Activated B cell treated with CpG ODN at 0.5 μM for 24 hours (primary cell): ENCODE measurements around the gene COG7. TPM values are rescaled to one million over a fixed set of nuclear protein-coding genes. Genes with fewer than 3 reads are reported as not detected.
"Not testable (repeated sequence)": the region's sequence is repeated elsewhere in the genome, so short reads cannot be mapped to it uniquely, and the experiment has no call there.

Source experiments
- ATAC-seq: fragments of 200-7000 bp; cut with Tn5 transposase; one replicate; pipeline ENCODE4 v1.10.0; 2021; ENCODE audit warnings: low read depth, mild to moderate bottlenecking, moderate library complexity
- CTCF ChIA-PET: fragments of 350-600 bp; sonication (Branson Sonifier 250); formaldehyde crosslinking; loops from one replicate; lab custom pipeline; 2021; ENCODE audit warnings: antibody characterized with exemption; lab: Charles Lee
- POLR2A ChIA-PET: fragments of 350-600 bp; sonication (Branson Sonifier 250); formaldehyde crosslinking; loops from one replicate; lab custom pipeline; 2021; ENCODE audit warnings: antibody characterized with exemption; lab: Charles Lee
- DNase-seq: peaks from one replicate; pipeline ENCODE4 v3.0.0; 2022
- H3K27ac Mint-ChIP-seq: one replicate; pipeline ENCODE4 v1.8.0; 2020; ENCODE audit warnings: mixed read lengths
- H3K27me3 Mint-ChIP-seq: one replicate; pipeline ENCODE4 v1.8.0; 2021; ENCODE audit warnings: mixed read lengths
- H3K36me3 Mint-ChIP-seq: one replicate; pipeline ENCODE4 v1.8.0; 2021; ENCODE audit warnings: low read depth, mixed read lengths
- H3K4me1 Mint-ChIP-seq: one replicate; pipeline ENCODE4 v1.8.0; 2021; ENCODE audit warnings: mixed read lengths
- H3K4me3 Mint-ChIP-seq: one replicate; pipeline ENCODE4 v1.8.0; 2020; ENCODE audit warnings: mild to moderate bottlenecking, mixed read lengths
- H3K9me3 Mint-ChIP-seq: one replicate; pipeline ENCODE4 v1.8.0; 2020; ENCODE audit warnings: mixed read lengths
- intact Hi-C: fragments of 100-400 bp; cut with micrococcal nuclease; formaldehyde crosslinking; loops from one replicate; pipeline ENCODE4 v1.15.1; 2024
- total RNA-seq: library from RNA; stranded (reverse); gene quantifications from 2 replicates; pipeline ENCODE4 v1.2.3, GENCODE V29; 2022
- TF ChIP-seq, protein P1 (sequence below): fragments of 200-600 bp; IDR thresholded peaks from one replicate; pipeline ENCODE4 v1.8.0; 2022; ENCODE audit warnings: antibody characterized with exemption, mild to moderate bottlenecking

COG7 gene
- total RNA-seq, 1 donor from 2014 or later: 20.2 TPM

- no peaks in the 10 kb centered on the region for H3K4me1 Mint-ChIP-seq
- H3K36me3 Mint-ChIP-seq: no peaks in the 10 kb centered on the region
- POLR2A ChIA-PET: no interaction called here
- intact Hi-C loops: no loop called here
- H3K4me3 Mint-ChIP-seq: no peak overlapping the region
- ATAC-seq (no peak), DNase-seq (no peak)
- no peaks in the 10 kb centered on the region for H3K9me3 Mint-ChIP-seq
- H3K27ac Mint-ChIP-seq: no peak overlapping the region
- CTCF ChIA-PET: interaction anchor here (1.4 kb wide), 1 partner anchor 53 kb away, joined by 3 read pairs; no protein-coding TSS in a partner anchor
- H3K27me3 Mint-ChIP-seq: peaks cover 3% of the 10 kb centered on the region
- TF ChIP-seq, protein P1, sequence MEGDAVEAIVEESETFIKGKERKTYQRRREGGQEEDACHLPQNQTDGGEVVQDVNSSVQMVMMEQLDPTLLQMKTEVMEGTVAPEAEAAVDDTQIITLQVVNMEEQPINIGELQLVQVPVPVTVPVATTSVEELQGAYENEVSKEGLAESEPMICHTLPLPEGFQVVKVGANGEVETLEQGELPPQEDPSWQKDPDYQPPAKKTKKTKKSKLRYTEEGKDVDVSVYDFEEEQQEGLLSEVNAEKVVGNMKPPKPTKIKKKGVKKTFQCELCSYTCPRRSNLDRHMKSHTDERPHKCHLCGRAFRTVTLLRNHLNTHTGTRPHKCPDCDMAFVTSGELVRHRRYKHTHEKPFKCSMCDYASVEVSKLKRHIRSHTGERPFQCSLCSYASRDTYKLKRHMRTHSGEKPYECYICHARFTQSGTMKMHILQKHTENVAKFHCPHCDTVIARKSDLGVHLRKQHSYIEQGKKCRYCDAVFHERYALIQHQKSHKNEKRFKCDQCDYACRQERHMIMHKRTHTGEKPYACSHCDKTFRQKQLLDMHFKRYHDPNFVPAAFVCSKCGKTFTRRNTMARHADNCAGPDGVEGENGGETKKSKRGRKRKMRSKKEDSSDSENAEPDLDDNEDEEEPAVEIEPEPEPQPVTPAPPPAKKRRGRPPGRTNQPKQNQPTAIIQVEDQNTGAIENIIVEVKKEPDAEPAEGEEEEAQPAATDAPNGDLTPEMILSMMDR: no peak
Measured at GRCh38 chr16:23382279-23382678, 70.7 kb downstream of the COG7 start.

- CTCF ChIA-PET, H3K4me3 Mint-ChIP-seq, intact Hi-C loops, H3K27ac Mint-ChIP-seq, H3K27me3 Mint-ChIP-seq, ATAC-seq, H3K36me3 Mint-ChIP-seq, H3K9me3 Mint-ChIP-seq, POLR2A ChIA-PET, H3K4me1 Mint-ChIP-seq, DNase-seq: not testable (repeated sequence)
Measured at GRCh38 chr16:23381702-23382101, 71.3 kb downstream of the COG7 start.

- Mint-ChIP-seq H3K36me3 (no peaks in the 10 kb centered on the region), H3K4me1 (no peaks in the 10 kb centered on the region), H3K4me3 (no peak overlapping the region), H3K27me3 (peaks cover 3% of the 10 kb centered on the region), H3K27ac (no peak overlapping the region), H3K9me3 (no peaks in the 10 kb centered on the region)
- DNase-seq: no peak
- intact Hi-C loops: no loop called here
- ATAC-seq: no peak
- POLR2A ChIA-PET: no interaction called here
- TF ChIP-seq, protein P1: no peak
- CTCF ChIA-PET: interaction anchor here (0.9 kb wide), 1 partner anchor 45 kb away, joined by 3 read pairs; no protein-coding TSS in a partner anchor
Measured at GRCh38 chr16:23380501-23380951, 72.5 kb downstream of the COG7 start.

DNA sequence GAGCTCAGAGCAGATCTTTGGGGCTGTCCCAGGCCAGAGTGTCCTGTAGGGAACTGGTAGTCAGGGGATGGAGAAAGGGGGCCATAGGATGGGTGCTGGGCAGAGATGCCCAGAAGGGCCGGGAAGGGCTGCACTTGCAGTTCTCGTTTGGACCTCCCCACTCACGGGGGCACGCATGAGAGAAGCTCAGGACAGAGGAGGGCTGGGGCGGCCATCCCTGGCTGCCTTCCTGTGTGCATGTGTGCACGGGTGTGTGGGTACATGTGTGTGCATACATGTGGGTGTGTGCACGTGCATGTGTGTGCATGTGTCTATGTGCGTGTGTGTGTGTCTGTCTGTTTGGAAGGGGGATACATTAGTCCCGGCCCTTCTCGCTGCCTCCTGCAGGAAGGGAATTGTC, 73.3 kb downstream of the COG7 start:
- ChIA-PET POLR2A (no interaction called here), CTCF (interaction anchor here (0.8 to 0.9 kb wide), 2 partner anchors 44 to 82 kb away, joined by 3 read pairs; no protein-coding TSS in a partner anchor)
- ATAC-seq (no peak), DNase-seq (no peak)
- Mint-ChIP-seq H3K9me3 (no peaks in the 10 kb centered on the region), H3K27me3 (peaks cover 3% of the 10 kb centered on the region), H3K27ac (no peak overlapping the region), H3K4me3 (no peak overlapping the region), H3K36me3 (no peaks in the 10 kb centered on the region), H3K4me1 (no peaks in the 10 kb centered on the region)
- TF ChIP-seq, protein P1: no peak
- intact Hi-C loops: no loop called here

DNA sequence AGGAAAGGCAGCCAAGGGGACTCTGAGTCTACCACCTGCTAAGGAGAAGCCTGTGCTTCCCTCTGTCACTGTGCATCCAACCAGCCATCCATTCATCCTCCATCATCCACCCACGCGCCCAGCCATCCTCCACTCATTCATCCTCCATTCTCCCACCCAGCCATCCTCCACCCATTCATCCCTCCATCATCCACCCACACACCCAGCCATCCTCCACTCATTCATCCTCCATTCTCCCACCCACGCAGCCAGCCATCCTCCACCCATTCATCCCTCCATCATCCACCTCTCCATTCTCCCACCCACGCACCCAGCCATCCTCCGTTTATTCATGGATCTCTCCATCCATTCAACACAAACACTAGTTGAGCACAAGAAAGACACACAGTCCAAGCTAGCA, 74.1 kb downstream of the COG7 start:
- ChIA-PET CTCF (no interaction called here), POLR2A (no interaction called here)
- Mint-ChIP-seq H3K27ac (no peak overlapping the region), H3K4me1 (no peaks in the 10 kb centered on the region), H3K27me3 (peaks cover 3% of the 10 kb centered on the region), H3K9me3 (no peaks in the 10 kb centered on the region), H3K36me3 (no peaks in the 10 kb centered on the region), H3K4me3 (no peak overlapping the region)
- no peak for ATAC-seq
- intact Hi-C loops: no loop called here
- no peak for DNase-seq
- TF ChIP-seq, protein P1: no peak

DNA sequence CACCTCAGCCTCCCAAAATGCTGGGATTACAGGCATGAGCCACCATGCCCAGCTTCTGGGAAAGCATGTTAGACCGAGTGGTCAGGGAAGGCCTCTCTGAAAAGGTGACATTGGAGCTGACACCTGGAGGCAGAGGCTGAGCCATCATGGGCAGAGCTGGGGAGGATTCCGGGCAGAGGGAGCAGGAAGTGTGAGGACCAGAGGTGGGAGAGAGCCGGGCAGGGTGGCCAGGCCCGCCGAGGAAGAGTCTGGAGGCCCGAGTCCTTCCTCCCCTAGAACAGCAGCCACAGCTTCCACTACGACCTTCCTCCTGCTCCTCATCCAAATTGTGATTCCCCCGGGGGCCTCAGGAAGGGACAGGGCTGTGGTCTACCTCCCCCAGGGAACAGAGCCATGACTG, 74.7 kb downstream of the COG7 start:
- no peaks in the 10 kb centered on the region for H3K36me3 Mint-ChIP-seq
- no peaks in the 10 kb centered on the region for H3K4me1 Mint-ChIP-seq
- H3K27ac Mint-ChIP-seq: no peak overlapping the region
- H3K4me3 Mint-ChIP-seq: no peak overlapping the region
- no peak for ATAC-seq
- POLR2A ChIA-PET: no interaction called here
- no peaks in the 10 kb centered on the region for H3K9me3 Mint-ChIP-seq
- TF ChIP-seq, protein P1: no peak
- intact Hi-C loops: no loop called here
- DNase-seq: no peak
- H3K27me3 Mint-ChIP-seq: peaks cover 3% of the 10 kb centered on the region
- CTCF ChIA-PET: no interaction called here
